Stimulated activated CD8-positive, alpha-beta memory T cell treated with anti-CD3 and anti-CD28 coated beads, Interleukin-2, amount 100 ng/mL, for 1 hour (primary cell): ENCODE measurements around the gene KRTAP5-11.
"Not testable (repeated sequence)": the region's sequence is repeated elsewhere in the genome, so short reads cannot be mapped to it uniquely, and the experiment has no call there.

Source experiments
- DNase-seq, 2 donors: peaks; one replicate each; pipeline ENCODE4 v3.0.0-alpha.2; 2020; ENCODE audit warnings: low read depth in 2 of 2

Gene KRTAP5-11

GRCh38 chr11:71581826-71582225 lies 849 bp downstream of the KRTAP5-11 start:
- DNase-seq = no peak

- no peak for DNase-seq
These were observed 2.3 kb downstream of the KRTAP5-11 start for GRCh38 chr11:71580057-71581003.

GRCh38 chr11:71579513-71579912 lies 3.2 kb downstream of the KRTAP5-11 start:
- not testable (repeated sequence) for DNase-seq

GRCh38 chr11:71577469-71578004 lies 5.1 kb downstream of the KRTAP5-11 start:
- no peak for DNase-seq

- not testable (repeated sequence) for DNase-seq
These were observed 5.8 kb downstream of the KRTAP5-11 start for GRCh38 chr11:71576688-71577465.

GRCh38 chr11:71575723-71576424 lies 6.8 kb downstream of the KRTAP5-11 start:
- no peak for DNase-seq

GRCh38 chr11:71574418-71574817 lies 8.3 kb downstream of the KRTAP5-11 start:
- no peak for DNase-seq

- no peak for DNase-seq
These were observed 9.9 kb downstream of the KRTAP5-11 start for GRCh38 chr11:71572811-71573210.

- not testable (repeated sequence) for DNase-seq
These were observed 11.4 kb downstream of the KRTAP5-11 start for GRCh38 chr11:71571101-71571850.

GRCh38 chr11:71568704-71569349 lies 13.8 kb downstream of the KRTAP5-11 start:
- DNase-seq = no peak

- not testable (repeated sequence) for DNase-seq
These were observed 15.0 kb downstream of the KRTAP5-11 start for GRCh38 chr11:71567633-71568032.

- DNase-seq = not testable (repeated sequence)
These were observed 15.8 kb downstream of the KRTAP5-11 start for GRCh38 chr11:71566626-71567599.

- no peak for DNase-seq
These were observed 16.5 kb downstream of the KRTAP5-11 start for GRCh38 chr11:71566081-71566620.

GRCh38 chr11:71565263-71565662 lies 17.4 kb downstream of the KRTAP5-11 start, which contains the start of gene KRTAP5-10:
Gene KRTAP5-10 (plus strand): TSS chr11:71565563. CDS start chr11:71565588, 25 bp downstream.
- DNase-seq = no peak

- DNase-seq = no peak
These were observed 18.2 kb downstream of the KRTAP5-11 start for GRCh38 chr11:71564430-71564829.

- DNase-seq = no peak
These were observed 19.3 kb downstream of the KRTAP5-11 start for GRCh38 chr11:71563406-71563805.

- DNase-seq = no peak
These were observed 20.6 kb downstream of the KRTAP5-11 start for GRCh38 chr11:71562120-71562519.

- no peak for DNase-seq
These were observed 23.7 kb downstream of the KRTAP5-11 start for GRCh38 chr11:71558996-71559395.

GRCh38 chr11:71557257-71557656 lies 25.4 kb downstream of the KRTAP5-11 start:
- DNase-seq = no peak
